IMR-90 (cell line): ENCODE measurements around the gene SUPT3H. TPM values are rescaled to one million over a fixed set of nuclear protein-coding genes. Genes with fewer than 3 reads are reported as not detected.

Experiments
- ATAC-seq: fragments of 200-7000 bp; cut with Tn5 transposase; 2 replicates; pipeline ENCODE4 v1.9.1; 2020; ENCODE audit warnings: low read depth, mild to moderate bottlenecking, moderate library complexity
- BruUV-seq: library from RNA; stranded (reverse); fragments of 400-500 nt; replicated peaks from 2 replicates; lab custom pipeline; 2021; lab: Mats Ljungman, UMichigan
- CTCF ChIA-PET: fragments of 300-600 bp; formaldehyde crosslinking; extraction: SDS; loops from one replicate; lab custom pipeline; 2021; ENCODE audit warnings: antibody characterized with exemption; lab: Yijun Ruan, JAX
- POLR2A ChIA-PET: fragments of 300-600 bp; sonication (Branson Sonifier 250); formaldehyde crosslinking; loops from one replicate; lab custom pipeline; 2022; ENCODE audit warnings: antibody characterized with exemption; ENCODE audit not compliant: unreplicated experiment; lab: Charles Lee
- DNase-seq: peaks from one replicate; pipeline ENCODE4 v3.0.0; 2013
- H2AFZ ChIP-seq: replicated peaks from 2 replicates; pipeline ENCODE3; 2013; ENCODE audit warnings: low read length, mild to moderate bottlenecking; ENCODE audit not compliant: poor library complexity
- H2AK5ac ChIP-seq: 2 replicates; pipeline ENCODE4 v1.6.1; 2013; ENCODE audit warnings: low read depth, low read length, inconsistent platforms
- H2AK9ac ChIP-seq: replicated peaks from 2 replicates; pipeline ENCODE3; 2013; ENCODE audit warnings: mild to moderate bottlenecking, low read depth, low read length, moderate library complexity; ENCODE audit not compliant: poor library complexity
- H2BK120ac ChIP-seq: 2 replicates; pipeline ENCODE4 v1.6.1; 2013; ENCODE audit warnings: low read depth, low read length, inconsistent platforms
- H2BK15ac ChIP-seq: 3 replicates; pipeline ENCODE4 v1.6.1; 2013; ENCODE audit warnings: low read depth, low read length, inconsistent platforms
- H2BK20ac ChIP-seq: 2 replicates; pipeline ENCODE4 v1.6.1; 2013; ENCODE audit warnings: low read depth, mild to moderate bottlenecking, inconsistent platforms, low read length, moderate library complexity
- H2BK5ac ChIP-seq: 2 replicates; pipeline ENCODE4 v1.6.1; 2013; ENCODE audit warnings: mild to moderate bottlenecking, low read depth, low read length, inconsistent platforms; ENCODE audit not compliant: poor library complexity, severe bottlenecking
- H3K14ac ChIP-seq: replicated peaks from 2 replicates; pipeline ENCODE4 v1.6.1; 2013; ENCODE audit warnings: low read depth, low read length, inconsistent platforms
- H3K18ac ChIP-seq: 2 replicates; pipeline ENCODE4 v1.6.1; 2013; ENCODE audit warnings: low read depth, low read length, control low read depth
- H3K23ac ChIP-seq: 2 replicates; pipeline ENCODE4 v1.6.1; 2013; ENCODE audit warnings: low read depth, low read length, inconsistent platforms
- H3K27ac ChIP-seq: 2 replicates; pipeline ENCODE4 v1.5.1; 2013; ENCODE audit warnings: mild to moderate bottlenecking, control low read depth, low read length; ENCODE audit not compliant: insufficient read depth
- H3K27me3 ChIP-seq: 2 replicates; pipeline ENCODE4 v1.6.1; 2013; ENCODE audit warnings: low read length; ENCODE audit not compliant: control insufficient read depth, insufficient read depth
- H3K36me3 ChIP-seq: 2 replicates; pipeline ENCODE4 v1.6.1; 2013; ENCODE audit warnings: low read length, mixed read lengths; ENCODE audit not compliant: control insufficient read depth, insufficient read depth
- H3K4ac ChIP-seq: 2 replicates; pipeline ENCODE4 v1.6.1; 2013; ENCODE audit warnings: low read depth, low read length, inconsistent platforms
- H3K4me1 ChIP-seq: 2 replicates; pipeline ENCODE4 v1.6.1; 2013; ENCODE audit warnings: low read length, mixed read lengths; ENCODE audit not compliant: control insufficient read depth, insufficient read depth
- H3K4me2 ChIP-seq: 2 replicates; pipeline ENCODE4 v1.6.1; 2013; ENCODE audit warnings: low read depth, mild to moderate bottlenecking, control low read depth, low read length, moderate library complexity
- H3K4me3 ChIP-seq: 2 replicates; pipeline ENCODE4 v1.5.1; 2013; ENCODE audit warnings: low read depth, mild to moderate bottlenecking, control low read depth, low read length, moderate library complexity; ENCODE audit not compliant: insufficient read depth
- H3K56ac ChIP-seq: 2 replicates; pipeline ENCODE4 v1.6.1; 2013; ENCODE audit warnings: low read length, inconsistent platforms; ENCODE audit not compliant: insufficient read depth; ENCODE audit errors: extremely low read depth
- H3K79me1 ChIP-seq, 2 experiments: 2 replicates each; pipeline ENCODE4 v1.6.1; 2013; ENCODE audit warnings: low read length in 2 of 2, inconsistent platforms in 1 of 2, low read depth in 1 of 2
- H3K9ac ChIP-seq: 2 replicates; pipeline ENCODE4 v1.6.1; 2013; ENCODE audit warnings: low read depth, low read length, control low read depth
- H3K9me1 ChIP-seq: 2 replicates; pipeline ENCODE4 v1.6.1; 2013; ENCODE audit warnings: low read length, inconsistent platforms; ENCODE audit not compliant: insufficient read depth
- H3K9me3 ChIP-seq: 2 replicates; pipeline ENCODE4 v1.6.1; 2013; ENCODE audit warnings: low read length; ENCODE audit not compliant: control insufficient read depth, insufficient read depth
- H4K20me1 ChIP-seq: 2 replicates; pipeline ENCODE4 v1.6.1; 2013; ENCODE audit warnings: low read length, inconsistent platforms; ENCODE audit not compliant: insufficient read depth
- H4K5ac ChIP-seq: 2 replicates; pipeline ENCODE4 v1.6.1; 2013; ENCODE audit warnings: mild to moderate bottlenecking, low read depth, low read length, control low read depth
- H4K8ac ChIP-seq, 2 experiments: 2 replicates each; pipeline ENCODE4 v1.6.1; 2013; ENCODE audit warnings: low read depth in 2 of 2, low read length in 2 of 2, control low read depth in 1 of 2, inconsistent platforms in 1 of 2
- H4K91ac ChIP-seq: 2 replicates; pipeline ENCODE4 v1.6.1; 2013; ENCODE audit warnings: low read depth, low read length, inconsistent platforms; ENCODE audit not compliant: insufficient read depth
- CHD1 ChIP-seq: IDR thresholded peaks from 2 replicates; pipeline ENCODE4 v1.6.1; 2012; ENCODE audit warnings: low read depth, low read length, improper control_type of control experiment
- MAFK ChIP-seq: IDR thresholded peaks from 2 replicates; pipeline ENCODE4 v1.6.1; 2012; ENCODE audit warnings: low read depth, low read length, improper control_type of control experiment
- dilution Hi-C: fragments of 300-500 bp; cut with HindIII; formaldehyde crosslinking; loops from one replicate; pipeline ENCODE4 v1.14.3; 2018; ENCODE audit warnings: low sequenced_read_pairs; ENCODE audit not compliant: unreplicated experiment
- in situ Hi-C: fragments of 300-500 bp; cut with MboI; formaldehyde crosslinking; loops from 3 replicates; pipeline ENCODE4 v1.14.3; 2019; ENCODE audit warnings: low sequenced_read_pairs, inconsistent platforms, mixed read lengths
- intact Hi-C: fragments of 100-400 bp; cut with micrococcal nuclease; formaldehyde crosslinking; loops from 2 replicates; pipeline ENCODE4 v1.10.0; 2022
- polyA plus RNA-seq, 3 experiments: library from polyadenylated mRNA; depleted of rRNA; stranded (reverse); fragments of >200 nt; gene quantifications; 2 replicates each; pipeline ENCODE4 v1.2.3, GENCODE V29; 2012; ENCODE audit warnings: low replicate concordance in 1 of 3
- total RNA-seq: library from RNA; depleted of rRNA; stranded (reverse); fragments of >200 nt; gene quantifications from 2 replicates; pipeline ENCODE4 v1.2.3, GENCODE V29; 2012

Gene SUPT3H
- total and polyA plus RNA-seq, 2 of the 4 experiments (the other 2 are of a cell fraction), result 4.5 to 5.0 TPM

DNA sequence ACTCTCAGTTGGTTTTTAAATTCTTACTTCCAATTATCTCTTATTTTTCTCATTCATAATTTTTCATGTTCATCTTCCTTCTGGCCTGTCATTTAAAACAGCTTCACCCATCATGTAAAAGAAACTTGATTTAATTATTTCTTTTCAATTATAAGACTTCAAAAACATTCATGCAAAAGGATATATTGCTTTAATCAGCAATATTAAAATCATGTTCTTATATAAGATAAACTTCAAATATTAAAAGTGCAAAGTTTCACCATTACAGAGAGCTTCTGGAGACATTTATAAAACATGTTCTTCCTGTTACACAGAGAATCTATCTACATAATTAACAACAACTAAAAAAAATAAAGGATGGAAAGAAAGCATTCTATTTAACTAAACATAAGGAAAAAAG, 446.3 kb downstream of the SUPT3H start:
- DNase-seq (no peak), ATAC-seq (no peak)
- no peak overlapping the region for H3K9ac ChIP-seq
- H3K4me1 ChIP-seq, result no peaks in the 10 kb centered on the region
- no peak overlapping the region for H4K8ac ChIP-seq
- H3K79me1 ChIP-seq, result no peaks in the 10 kb centered on the region
- H2AK5ac ChIP-seq, result no peak overlapping the region
- H3K9me1 ChIP-seq, result no peaks in the 10 kb centered on the region
- no peak overlapping the region for H2BK120ac ChIP-seq
- no peak overlapping the region for H3K56ac ChIP-seq
- H3K4me2 ChIP-seq, result no peak overlapping the region
- no TSS peak for BruUV-seq
- in situ Hi-C loops (no loop called here), dilution Hi-C loops (no loop called here), intact Hi-C loops (loop anchor here (5.0 kb wide), 1 partner anchor 79 kb away; no protein-coding TSS in a partner anchor)
- POLR2A ChIA-PET, result no interaction called here
- no peak overlapping the region for H4K5ac ChIP-seq
- H2AK9ac ChIP-seq, result no peak overlapping the region
- CTCF ChIA-PET, result no interaction called here
- no peak overlapping the region for H3K4me3 ChIP-seq
- H3K14ac ChIP-seq, result no peak overlapping the region
- H4K91ac ChIP-seq, result no peak overlapping the region
- TF ChIP-seq MAFK (peak; percentile 47), CHD1 (no peak)
- H2BK20ac ChIP-seq, result no peak overlapping the region
- no peak overlapping the region for H2AFZ ChIP-seq
- no peaks in the 10 kb centered on the region for H3K36me3 ChIP-seq
- no peak overlapping the region for H3K27ac ChIP-seq
- no peaks in the 10 kb centered on the region for H4K20me1 ChIP-seq
- H2BK5ac ChIP-seq, result no peak overlapping the region
- no peaks in the 10 kb centered on the region for H3K27me3 ChIP-seq
- H2BK15ac ChIP-seq, result no peak overlapping the region
- no peak overlapping the region for H3K23ac ChIP-seq
- no peaks in the 10 kb centered on the region for H3K9me3 ChIP-seq
- no peak overlapping the region for H3K4ac ChIP-seq
- no peak overlapping the region for H3K18ac ChIP-seq
